ENCODE measurements around the gene DEFB116. TPM values are rescaled to one million over a fixed set of nuclear protein-coding genes. Genes with fewer than 3 reads are reported as not detected.

Gene DEFB116
- total and polyA plus RNA-seq, 4 donors: not detected

DNA sequence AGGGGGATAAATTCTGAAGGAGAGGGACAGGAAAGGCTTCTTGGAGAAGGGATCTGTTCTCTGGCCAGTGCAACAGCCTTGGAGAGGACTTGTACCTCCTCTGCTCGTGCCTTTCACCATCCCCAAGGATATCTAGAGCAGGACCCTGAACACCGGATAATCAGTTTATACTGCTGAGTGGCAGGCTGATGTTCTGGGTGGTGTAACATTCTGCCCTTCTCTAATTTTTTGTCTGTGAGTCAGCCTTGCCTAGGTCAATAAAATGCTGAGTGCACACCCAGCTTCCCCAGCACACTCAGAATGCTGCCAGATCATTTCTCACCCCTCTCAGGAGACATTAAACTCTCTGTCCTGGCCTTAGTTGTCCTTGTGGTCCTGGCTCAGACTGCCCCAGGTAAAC is 51.0 kb downstream of the DEFB116 start, which contains the start of gene DEFB115:
DEFB115 (plus strand) TSS at position 301 of the 400 bp plus-strand sequence; CDS start at position 301, 0 bp downstream.
- intact Hi-C loops (cut with DNase I): no loop called here
- ATAC-seq (ENCODE audit: low FRiP score): no peak

DNA sequence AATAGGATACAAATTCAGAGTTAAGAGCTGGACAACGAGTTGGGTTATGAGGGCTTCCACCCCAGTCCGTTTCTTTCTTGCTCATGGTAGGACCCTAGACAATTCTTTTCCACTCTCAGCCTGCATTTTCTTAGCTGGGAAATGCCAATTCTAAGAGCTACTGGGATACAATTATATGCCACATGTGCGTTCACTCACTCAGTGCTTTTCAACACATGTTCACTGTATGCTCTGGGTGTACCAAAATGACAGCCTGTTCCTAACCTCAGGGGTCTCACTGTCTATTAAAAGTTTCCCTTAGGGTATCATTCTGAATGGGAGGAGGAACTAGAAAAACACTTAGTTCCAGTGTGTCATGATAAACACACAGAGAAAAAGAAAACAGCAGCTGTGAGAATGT is 51.4 kb downstream of the DEFB116 start:
- H3K27ac ChIP-seq (ENCODE audit: low read depth in 1 of 2, low read length in 2 of 2): no peak overlapping the region
- no peaks in the 10 kb centered on the region for H3K4me1 ChIP-seq (ENCODE audit: control insufficient read depth in 1 of 2, insufficient read depth in 2 of 2, low read length in 2 of 2)
- DNase-seq (no peak), ATAC-seq (ENCODE audit: low FRiP score) (no peak)
- no peaks in the 10 kb centered on the region for H3K27me3 ChIP-seq (ENCODE audit: control insufficient read depth in 1 of 2, insufficient read depth in 2 of 2, low read length in 1 of 2)
- H3K4me3 ChIP-seq (ENCODE audit: low read length in 2 of 2): no peak overlapping the region
- intact Hi-C loops (cut with DNase I): no loop called here
- WGBS, 2 donors: 27 to 33% methylated on average over 3 of the region's 3 CpGs
- no peaks in the 10 kb centered on the region for H3K9me3 ChIP-seq (ENCODE audit: control insufficient read depth, low read length)
- H3K36me3 ChIP-seq (ENCODE audit: control insufficient read depth in 1 of 2, insufficient read depth in 2 of 2, low read length in 1 of 2): no peaks in the 10 kb centered on the region

More for the DNA sequence above, 51.0 kb downstream of the DEFB116 start, which contains the start of gene DEFB115:
- Histone ChIP-seq H3K27me3 (ENCODE audit: control insufficient read depth in 1 of 2, insufficient read depth in 2 of 2, low read length in 1 of 2) (no peaks in the 10 kb centered on the region), H3K27ac (ENCODE audit: low read depth in 1 of 2, low read length in 2 of 2) (no peak within 1 kb of the TSS), H3K36me3 (ENCODE audit: control insufficient read depth in 1 of 2, insufficient read depth in 2 of 2, low read length in 1 of 2) (no peaks in the 10 kb centered on the region), H3K4me3 (ENCODE audit: low read length in 2 of 2) (no peak within 1 kb of the TSS), H3K4me1 (ENCODE audit: control insufficient read depth in 1 of 2, insufficient read depth in 2 of 2, low read length in 2 of 2) (no peaks in the 10 kb centered on the region), H3K9me3 (ENCODE audit: control insufficient read depth, low read length) (no peaks in the 10 kb centered on the region)
- 47 to 51% methylated on average over 2 of the region's 2 CpGs for WGBS, 2 donors
- no peak for DNase-seq

Other genes starting within 250 kb of the DEFB116 start
- not detected for gene DEFB115, start 50.9 kb downstream of the DEFB116 start, total RNA-seq
- gene DEFB115, start 50.9 kb downstream of the DEFB116 start, polyA plus RNA-seq: not detected
- not detected for gene DEFB118, start 60.0 kb upstream of the DEFB116 start, total RNA-seq
- not detected for gene DEFB118, start 60.0 kb upstream of the DEFB116 start, polyA plus RNA-seq
- gene DEFB119, start 82.0 kb upstream of the DEFB116 start, total RNA-seq: not detected
- not detected for gene DEFB119, start 82.0 kb upstream of the DEFB116 start, polyA plus RNA-seq
- not detected for gene DEFB121, start 97.6 kb upstream of the DEFB116 start, total RNA-seq
- not detected for gene DEFB121, start 97.6 kb upstream of the DEFB116 start, polyA plus RNA-seq
- not detected for gene DEFB123, start 132.0 kb upstream of the DEFB116 start, total RNA-seq
- gene DEFB123, start 132.0 kb upstream of the DEFB116 start, polyA plus RNA-seq: not detected
- gene DEFB124, start 166.5 kb upstream of the DEFB116 start, total RNA-seq: 1 to 10 TPM; 1.6 to 7.6 TPM
- gene DEFB124, start 166.5 kb upstream of the DEFB116 start, polyA plus RNA-seq: not detected
- gene REM1, start 166.7 kb upstream of the DEFB116 start, total RNA-seq: 10 to 100 TPM; 13.6 to 13.9 TPM
- gene REM1, start 166.7 kb upstream of the DEFB116 start, polyA plus RNA-seq: 10 to 100 TPM in 1 of 2 donors, 1 to 10 TPM in 1; 2.5 to 12.7 TPM
- gene HM13, start 205.9 kb upstream of the DEFB116 start, total RNA-seq: 100 to 1,000 TPM; 136 to 139 TPM
- gene HM13, start 205.9 kb upstream of the DEFB116 start, polyA plus RNA-seq: 100 to 1,000 TPM in 1 of 2 donors, 10 to 100 TPM in 1; 41.8 to 108 TPM